Ramos (cell line): ENCODE results near the gene CCDC179.

Experiments used
- in situ Hi-C: fragments of 300-500 bp; cut with MboI; formaldehyde crosslinking; loops from one replicate; pipeline ENCODE4 v1.14.3; 2022; ENCODE audit warnings: low sequenced_read_pairs; ENCODE audit not compliant: unreplicated experiment

Gene CCDC179

DNA sequence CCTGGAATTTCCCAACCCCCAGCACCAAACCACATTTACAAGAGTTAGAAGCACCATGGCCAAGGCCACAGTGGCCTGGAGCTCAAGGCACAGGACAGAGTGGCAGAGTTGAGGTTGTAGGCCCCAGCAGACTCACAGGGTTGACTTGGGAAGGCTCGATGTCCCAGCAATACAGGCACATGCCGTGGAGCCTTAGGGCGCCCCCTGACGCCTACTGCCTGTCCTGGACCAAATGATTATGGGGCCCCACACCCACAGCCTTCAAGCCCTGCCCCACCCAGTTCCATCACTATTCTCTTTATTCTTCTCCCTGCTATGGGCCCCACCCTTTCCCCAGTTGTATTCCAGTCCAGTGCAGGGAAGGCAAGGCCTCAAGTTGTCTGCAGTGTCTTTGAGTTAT is at the start of gene CCDC179:
Gene CCDC179 (minus strand): TSS at position 234 of the 400 bp plus-strand sequence. CDS start 53 bp downstream, at position 181.
- in situ Hi-C loops, result no loop called here

- in situ Hi-C loops, result no loop called here
These were observed 43.5 kb upstream of the CCDC179 start for GRCh38 chr11:22903782-22904181.

DNA sequence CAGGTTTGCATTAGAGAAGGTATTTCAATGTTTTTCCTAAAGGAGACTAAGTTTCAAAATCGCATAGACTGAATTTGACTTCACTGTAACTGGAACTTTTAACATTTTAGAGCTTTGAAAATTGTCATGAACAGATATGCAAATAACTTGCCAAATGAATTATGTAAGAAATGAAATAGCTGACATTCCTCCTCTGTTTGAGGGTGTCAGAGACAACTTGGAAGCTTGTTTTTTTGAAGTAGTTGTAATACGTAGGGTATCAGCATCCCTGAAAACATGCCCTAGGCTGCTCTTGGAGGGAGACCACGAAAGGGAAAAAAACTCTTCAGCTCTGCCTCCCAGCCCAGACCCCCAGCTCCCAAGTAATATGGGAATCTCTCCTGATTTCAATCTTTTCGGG is 41.3 kb upstream of the CCDC179 start:
- in situ Hi-C loops, result no loop called here

DNA sequence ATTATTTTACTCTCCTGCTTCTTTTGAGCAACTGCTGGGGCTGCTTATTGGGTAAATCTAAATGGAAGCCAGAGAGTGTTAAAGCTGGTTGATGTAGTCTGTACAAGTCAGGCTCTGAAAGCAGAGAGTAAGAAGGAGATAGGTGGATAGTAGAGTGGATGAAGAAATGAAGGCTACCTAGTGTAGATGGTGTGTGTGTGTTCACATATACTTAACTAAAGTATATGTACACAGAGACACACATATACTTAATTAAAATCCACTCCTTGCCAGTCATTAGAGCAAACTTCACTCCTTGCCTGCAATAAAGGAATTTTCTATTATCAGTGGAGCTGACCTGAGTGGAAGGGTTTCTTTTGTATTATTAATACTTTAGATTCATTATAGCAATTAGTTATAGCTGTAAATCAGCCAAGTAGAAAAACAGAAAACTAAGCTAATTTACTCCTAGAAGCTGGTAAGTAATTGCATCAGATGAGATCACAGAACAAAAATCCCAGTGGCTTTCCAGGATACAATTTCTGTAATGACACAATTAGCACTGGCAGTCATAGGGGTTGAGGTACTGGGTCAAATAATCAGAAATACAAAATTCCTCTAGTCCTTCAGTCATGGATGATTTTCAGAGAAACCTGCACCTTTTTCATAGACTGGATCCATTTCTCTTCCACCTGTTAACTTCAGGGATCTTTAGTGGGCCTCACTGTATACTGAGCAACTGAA is 40.7 kb upstream of the CCDC179 start:
- in situ Hi-C loops, result no loop called here

GRCh38 chr11:22898036-22898435 is 37.8 kb upstream of the CCDC179 start:
- in situ Hi-C loops, result no loop called here

GRCh38 chr11:22890227-22890626 is 30.0 kb upstream of the CCDC179 start:
- in situ Hi-C loops, result no loop called here

GRCh38 chr11:22884217-22884616 is 23.9 kb upstream of the CCDC179 start:
- in situ Hi-C loops, result no loop called here

GRCh38 chr11:22879630-22880029 is 19.4 kb upstream of the CCDC179 start:
- in situ Hi-C loops, result no loop called here

GRCh38 chr11:22878604-22879003 is 18.3 kb upstream of the CCDC179 start:
- in situ Hi-C loops, result no loop called here

DNA sequence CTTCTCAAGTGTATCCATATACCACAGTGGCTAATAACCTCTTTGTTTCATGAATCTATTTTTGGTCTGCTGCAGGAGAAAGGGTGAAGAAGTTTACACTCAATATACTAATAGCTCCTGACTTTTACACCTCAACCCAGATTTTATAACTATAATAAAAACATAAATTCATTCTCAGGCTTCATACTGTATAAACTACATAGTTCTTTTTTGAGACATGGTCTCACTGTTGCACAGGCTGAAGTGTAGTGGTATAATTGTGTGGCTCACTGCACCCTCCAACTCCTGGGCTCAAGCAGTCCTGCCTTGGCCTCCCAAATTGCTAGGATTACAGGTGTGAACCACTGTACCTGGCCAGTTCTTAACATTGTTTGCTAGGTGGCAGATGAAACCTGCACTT is 17.8 kb upstream of the CCDC179 start:
- in situ Hi-C loops, result no loop called here

- in situ Hi-C loops, result no loop called here
These were observed 15.7 kb upstream of the CCDC179 start for GRCh38 chr11:22875869-22876473.

- in situ Hi-C loops, result no loop called here
These were observed 9.1 kb upstream of the CCDC179 start for GRCh38 chr11:22869325-22869724.

DNA sequence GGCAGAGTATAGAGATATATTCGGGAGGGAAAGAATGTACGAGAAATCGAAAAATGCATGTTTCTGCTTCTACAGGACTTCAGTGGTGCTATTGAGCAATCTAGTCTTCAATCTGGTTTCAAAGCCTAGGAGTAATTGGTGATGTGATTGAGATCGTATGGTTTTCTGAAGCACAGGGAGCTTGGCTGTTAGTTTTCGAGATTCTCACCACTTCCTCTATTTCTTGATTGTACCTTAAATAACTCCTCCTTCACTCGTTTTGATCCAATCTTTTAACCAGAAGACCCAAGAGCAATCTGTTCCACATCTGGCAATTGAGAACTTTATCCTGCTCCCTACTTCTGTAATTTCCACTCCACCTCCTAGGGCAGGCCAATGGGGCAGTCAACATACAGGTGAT is 518 bp downstream of the CCDC179 start:
- in situ Hi-C loops, result no loop called here

DNA sequence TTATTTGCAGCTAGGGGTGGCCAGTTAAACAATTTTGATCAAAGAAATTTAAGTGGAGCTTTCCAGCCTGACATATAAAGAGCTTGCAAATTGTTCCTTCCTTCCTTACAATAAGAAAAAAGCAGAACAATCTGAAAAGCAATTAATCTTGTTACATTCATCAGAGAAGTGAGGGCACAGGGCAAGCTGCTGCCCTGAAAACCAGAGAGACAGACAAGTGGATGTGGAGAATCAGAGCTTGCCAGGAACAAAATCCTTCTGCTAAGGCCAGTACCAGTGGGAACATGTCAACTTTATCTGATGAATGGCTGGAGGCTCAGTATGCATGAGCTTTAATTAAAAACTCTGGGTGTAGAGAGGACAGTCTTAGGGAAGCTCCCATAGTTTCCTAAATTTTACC is 8.8 kb downstream of the CCDC179 start:
- in situ Hi-C loops, result no loop called here

DNA sequence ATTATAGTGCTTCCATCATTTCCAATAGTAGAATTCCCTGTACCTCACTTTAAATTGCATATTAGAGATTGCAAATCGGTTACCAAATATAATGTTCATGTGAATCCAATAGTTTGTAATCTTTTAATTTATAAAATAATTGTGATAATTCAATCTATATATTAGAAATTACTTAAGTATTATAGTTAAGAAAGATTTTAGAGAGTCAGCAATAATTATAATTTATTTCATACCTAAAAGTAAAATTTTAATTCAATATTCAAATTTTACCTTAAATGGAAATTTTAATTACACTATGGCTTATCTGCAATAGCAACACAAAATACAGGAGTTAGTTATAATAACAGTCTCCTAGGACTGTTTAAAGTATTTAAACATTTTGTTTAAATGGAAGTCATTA is 13.5 kb downstream of the CCDC179 start:
- in situ Hi-C loops, result no loop called here

GRCh38 chr11:22832315-22833015 is 27.8 kb downstream of the CCDC179 start:
- in situ Hi-C loops, result no loop called here

DNA sequence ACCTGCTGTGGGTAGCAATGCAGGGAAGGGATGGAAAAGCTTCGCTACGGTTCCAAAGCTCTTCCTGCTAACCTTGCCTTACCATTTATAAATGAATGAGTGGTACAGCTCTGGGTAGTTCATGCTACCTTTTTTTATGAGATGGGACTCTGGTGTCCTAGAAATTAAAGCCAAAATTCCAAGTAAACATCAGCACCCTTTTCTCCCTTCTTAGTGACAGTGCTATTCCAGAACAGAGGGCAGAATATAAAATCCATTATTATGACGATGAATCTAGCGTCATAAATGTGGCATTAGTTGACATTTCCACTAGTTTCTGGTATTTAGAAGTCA is 30.2 kb downstream of the CCDC179 start:
- in situ Hi-C loops, result no loop called here

GRCh38 chr11:22829231-22830081 is 30.8 kb downstream of the CCDC179 start, which contains the start of gene SVIP:
Gene SVIP, minus strand, starts transcription at chr11:22829801. Its CDS starts 53 bp downstream, at chr11:22829748.
- in situ Hi-C loops, result no loop called here

- in situ Hi-C loops, result no loop called here
These were observed 31.9 kb downstream of the CCDC179 start for GRCh38 chr11:22828373-22828772.

GRCh38 chr11:22822203-22822602 is 38.1 kb downstream of the CCDC179 start:
- in situ Hi-C loops, result no loop called here

GRCh38 chr11:22809893-22810292 is 50.4 kb downstream of the CCDC179 start:
- in situ Hi-C loops, result no loop called here
